ENCODE measurements around the gene ACACB. TPM values are rescaled to one million over a fixed set of nuclear protein-coding genes. Genes with fewer than 3 reads are reported as not detected.

Gene ACACB
- total RNA-seq, 2 experiments from 2014 or later = 9.7 to 12.2 TPM

DNA sequence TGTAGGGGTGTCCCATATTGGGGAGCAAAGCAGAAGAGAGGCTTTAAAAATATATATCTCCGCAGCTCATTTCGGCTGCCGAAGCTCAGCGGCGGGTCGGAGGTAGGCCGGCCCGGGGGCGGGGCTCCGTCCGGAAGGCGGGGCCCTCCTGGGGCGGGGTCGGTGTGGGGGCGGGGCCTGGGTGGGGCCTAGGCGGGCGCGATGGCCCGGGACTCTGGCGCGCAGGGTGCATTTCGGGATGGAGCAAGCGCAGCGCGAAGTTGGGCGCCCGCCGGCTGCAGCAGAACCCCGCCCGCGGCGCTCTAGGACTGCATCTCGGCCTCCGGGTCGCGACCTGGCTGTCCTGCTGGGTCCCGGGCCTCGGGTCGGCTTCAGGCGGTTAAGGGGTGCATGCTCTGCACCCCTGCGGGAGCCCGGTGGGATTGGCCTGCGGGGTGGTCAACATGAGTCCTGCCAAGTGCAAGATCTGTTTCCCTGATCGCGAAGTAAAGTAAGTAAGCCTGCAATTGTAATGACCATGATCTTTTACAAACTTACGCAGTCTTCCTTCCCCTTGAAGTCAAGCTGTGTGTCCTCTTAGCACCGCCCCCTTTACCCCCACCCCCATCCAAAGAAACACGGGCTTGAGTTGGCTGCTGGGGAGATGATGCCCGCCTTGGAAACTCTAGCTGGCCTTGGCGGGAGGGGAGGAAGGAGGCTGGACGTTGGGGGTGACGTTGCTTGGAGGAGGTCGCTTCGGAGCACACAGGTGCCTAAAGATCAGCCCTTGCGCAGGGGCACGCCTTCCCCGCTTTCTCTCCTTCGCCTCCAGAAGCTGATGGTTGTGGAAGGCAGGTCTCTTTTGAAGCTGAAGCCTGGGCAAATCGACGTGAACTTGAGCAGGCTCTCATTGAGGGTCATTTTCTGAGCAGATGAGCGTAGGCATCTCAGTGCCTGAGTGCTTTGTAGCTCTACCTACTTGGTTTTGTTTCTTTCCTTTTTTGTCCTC lies 38.4 kb downstream of the ACACB start:
- POLR2A ChIA-PET = interaction anchor here (0.6 to 1.8 kb wide), 5 partner anchors 12 to 522 kb away, joined by 3 to 7 read pairs (median 3); partner anchors contain the start of genes SELPLG and SSH1
- Mint-ChIP-seq H3K9me3 (no peaks in the 10 kb centered on the region), H3K27ac (peak overlapping the region; percentile 80), H3K27me3 (peaks cover 3% of the 10 kb centered on the region), H3K36me3 (ENCODE audit: low read depth) (no peaks in the 10 kb centered on the region), H3K4me3 (peak overlapping the region; percentile 87), H3K4me1 (peaks cover 18% of the 10 kb centered on the region)
- DNase-seq = peak; percentile 87
- CTCF ChIA-PET = interaction anchor here (0.6 to 1.7 kb wide), 5 partner anchors 10 to 351 kb away, joined by 3 to 5 read pairs (median 4); partner anchors contain the start of gene ALKBH2

DNA sequence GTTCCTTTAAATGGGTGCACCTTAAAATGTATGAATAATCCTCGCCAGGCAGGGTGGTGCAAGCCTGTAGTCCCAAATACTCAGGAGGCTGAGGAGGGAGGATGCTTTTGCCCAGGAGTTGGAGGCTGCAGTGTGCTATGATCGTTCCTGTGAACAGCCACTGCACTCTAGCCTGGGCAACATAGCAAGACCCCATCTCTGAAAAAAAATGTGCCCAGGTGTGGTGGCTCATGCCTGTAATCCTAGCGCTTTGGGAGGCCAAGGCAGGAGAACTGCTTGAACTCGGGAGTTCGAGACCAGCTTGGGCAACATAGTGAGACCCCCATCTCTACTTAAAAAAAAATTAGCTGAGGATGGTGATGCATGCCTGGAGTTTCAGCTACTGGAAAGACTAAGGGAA lies 39.6 kb downstream of the ACACB start:
- Mint-ChIP-seq H3K4me3 (no peak overlapping the region), H3K36me3 (ENCODE audit: low read depth) (no peaks in the 10 kb centered on the region), H3K27ac (no peak overlapping the region), H3K4me1 (peaks cover 18% of the 10 kb centered on the region), H3K9me3 (no peaks in the 10 kb centered on the region), H3K27me3 (peaks cover 3% of the 10 kb centered on the region)
- DNase-seq = no peak
- CTCF ChIA-PET = no interaction called here
- POLR2A ChIA-PET = interaction anchor here (0.5 kb wide), 1 partner anchor 61 kb away, joined by 3 read pairs; no protein-coding TSS in a partner anchor

DNA sequence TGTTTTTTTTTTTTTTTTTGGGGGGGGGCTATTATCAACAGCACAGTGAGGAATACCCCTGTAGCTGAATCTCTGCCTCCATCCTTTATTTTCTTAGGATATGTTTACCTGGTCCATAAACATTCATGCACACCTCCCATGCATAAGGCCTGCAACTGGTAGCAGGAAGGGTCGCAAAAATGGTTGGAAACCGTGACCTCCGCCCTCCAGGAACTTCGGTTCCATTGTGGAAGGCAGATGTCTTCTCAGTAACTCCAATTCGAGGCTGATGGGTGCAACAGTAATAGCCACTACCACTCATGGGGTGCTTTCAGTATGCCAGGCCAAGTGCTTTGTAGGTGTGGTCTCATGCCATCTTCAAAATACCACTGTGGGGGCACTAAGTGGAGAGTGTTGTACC lies 40.2 kb downstream of the ACACB start:
- Mint-ChIP-seq H3K4me3 (no peak overlapping the region), H3K27ac (no peak overlapping the region), H3K27me3 (no peaks in the 10 kb centered on the region), H3K4me1 (peaks cover 18% of the 10 kb centered on the region), H3K36me3 (ENCODE audit: low read depth) (no peaks in the 10 kb centered on the region), H3K9me3 (no peaks in the 10 kb centered on the region)
- no peak for DNase-seq
- POLR2A ChIA-PET = interaction anchor here (0.5 kb wide), 1 partner anchor 61 kb away, joined by 3 read pairs; no protein-coding TSS in a partner anchor
- CTCF ChIA-PET = no interaction called here

DNA sequence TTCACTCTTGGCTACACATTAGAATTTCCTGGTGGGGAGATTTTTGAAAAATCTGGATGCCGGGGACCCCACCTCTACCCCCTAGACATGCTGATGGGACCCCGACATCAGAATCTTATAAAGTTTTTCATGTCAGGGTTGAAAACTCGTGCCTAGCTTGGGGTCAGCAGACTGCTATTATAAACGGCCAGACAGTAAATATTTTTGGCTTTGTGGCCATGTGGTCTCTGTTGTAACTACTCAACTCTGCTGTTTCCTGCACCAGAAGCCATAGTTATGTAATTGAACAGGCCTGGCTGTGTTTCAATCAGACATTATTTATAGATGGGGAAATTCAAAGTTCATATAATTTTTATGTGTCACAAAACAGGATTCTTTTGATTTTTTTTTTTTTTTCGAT lies 41.6 kb downstream of the ACACB start:
- H3K27me3 Mint-ChIP-seq = no peaks in the 10 kb centered on the region
- H3K9me3 Mint-ChIP-seq = no peaks in the 10 kb centered on the region
- no peak overlapping the region for H3K4me3 Mint-ChIP-seq
- no peak overlapping the region for H3K27ac Mint-ChIP-seq
- CTCF ChIA-PET = no interaction called here
- no peaks in the 10 kb centered on the region for H3K36me3 Mint-ChIP-seq (ENCODE audit: low read depth)
- peaks cover 18% of the 10 kb centered on the region for H3K4me1 Mint-ChIP-seq
- DNase-seq = no peak
- POLR2A ChIA-PET = no interaction called here

DNA sequence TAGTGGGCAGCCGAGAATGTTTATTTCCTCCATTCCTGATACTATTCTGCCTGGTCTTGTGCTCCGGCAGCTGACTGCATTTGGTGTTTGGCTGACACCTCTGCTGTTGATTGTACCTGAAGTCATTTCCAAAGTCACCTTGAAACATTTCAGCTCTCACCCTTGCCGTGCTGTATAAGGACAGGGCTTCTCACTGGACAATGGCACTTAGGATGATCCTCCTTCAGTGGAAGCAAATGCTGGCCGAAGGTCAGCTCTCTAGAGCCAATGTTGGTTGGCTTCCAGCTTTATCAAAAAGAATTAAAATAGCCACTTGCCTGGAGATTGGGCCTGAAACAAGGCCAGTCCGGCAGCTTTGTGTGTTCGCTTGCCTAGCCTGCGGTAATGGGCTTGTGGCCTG lies 44.0 kb downstream of the ACACB start:
- Mint-ChIP-seq H3K4me1 (peaks cover 7% of the 10 kb centered on the region), H3K4me3 (no peak overlapping the region), H3K9me3 (no peaks in the 10 kb centered on the region), H3K27me3 (no peaks in the 10 kb centered on the region), H3K36me3 (ENCODE audit: low read depth) (no peaks in the 10 kb centered on the region), H3K27ac (no peak overlapping the region)
- CTCF ChIA-PET = no interaction called here
- POLR2A ChIA-PET = no interaction called here
- DNase-seq = no peak

DNA sequence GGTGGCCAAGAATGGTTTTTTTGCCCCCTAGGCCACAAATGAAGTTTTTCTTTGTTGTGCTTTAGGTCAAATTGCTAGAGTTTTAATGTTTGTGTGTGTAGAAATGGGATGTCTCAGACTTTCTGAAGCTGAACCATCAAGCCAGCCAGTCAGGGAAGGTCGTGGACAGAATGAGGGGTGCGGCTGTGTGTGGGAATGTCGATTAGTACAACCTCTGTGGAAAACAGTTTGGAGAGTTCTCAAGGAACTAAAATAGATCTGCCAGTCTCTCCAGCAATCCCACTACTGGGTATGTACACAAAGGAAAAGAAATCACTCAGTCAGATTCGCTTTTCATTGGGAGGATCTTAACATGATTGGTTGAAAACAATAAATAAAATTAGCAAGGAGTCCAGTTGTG lies 44.5 kb downstream of the ACACB start:
- Mint-ChIP-seq H3K4me3 (no peak overlapping the region), H3K27me3 (no peaks in the 10 kb centered on the region), H3K4me1 (peaks cover 3% of the 10 kb centered on the region), H3K27ac (no peak overlapping the region), H3K36me3 (ENCODE audit: low read depth) (no peaks in the 10 kb centered on the region), H3K9me3 (no peaks in the 10 kb centered on the region)
- ChIA-PET POLR2A (no interaction called here), CTCF (no interaction called here)
- DNase-seq = no peak

DNA sequence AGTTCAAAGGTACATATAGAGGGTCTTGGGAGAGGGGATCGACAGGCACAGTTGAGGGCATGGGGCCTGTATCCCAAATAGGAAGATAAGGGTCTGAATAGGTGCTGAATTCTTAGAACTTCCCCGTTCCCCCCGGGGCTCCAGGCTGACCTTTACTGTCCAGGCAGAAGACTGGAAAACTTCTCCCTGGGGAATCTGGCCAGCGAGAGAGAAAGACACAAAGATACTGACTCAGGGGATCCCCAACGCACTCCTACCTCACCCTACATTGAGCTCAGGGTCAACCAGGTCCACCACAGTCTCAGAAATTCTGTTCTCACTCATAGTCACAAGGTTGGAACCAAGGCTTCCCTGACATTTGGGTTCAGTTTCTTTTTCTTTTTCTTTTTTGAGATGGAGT lies 46.2 kb downstream of the ACACB start:
- POLR2A ChIA-PET = no interaction called here
- CTCF ChIA-PET = no interaction called here
- no peaks in the 10 kb centered on the region for H3K36me3 Mint-ChIP-seq (ENCODE audit: low read depth)
- no peak for DNase-seq
- no peak overlapping the region for H3K4me3 Mint-ChIP-seq
- peaks cover 2% of the 10 kb centered on the region for H3K4me1 Mint-ChIP-seq
- no peaks in the 10 kb centered on the region for H3K9me3 Mint-ChIP-seq
- H3K27me3 Mint-ChIP-seq = no peaks in the 10 kb centered on the region
- no peak overlapping the region for H3K27ac Mint-ChIP-seq

DNA sequence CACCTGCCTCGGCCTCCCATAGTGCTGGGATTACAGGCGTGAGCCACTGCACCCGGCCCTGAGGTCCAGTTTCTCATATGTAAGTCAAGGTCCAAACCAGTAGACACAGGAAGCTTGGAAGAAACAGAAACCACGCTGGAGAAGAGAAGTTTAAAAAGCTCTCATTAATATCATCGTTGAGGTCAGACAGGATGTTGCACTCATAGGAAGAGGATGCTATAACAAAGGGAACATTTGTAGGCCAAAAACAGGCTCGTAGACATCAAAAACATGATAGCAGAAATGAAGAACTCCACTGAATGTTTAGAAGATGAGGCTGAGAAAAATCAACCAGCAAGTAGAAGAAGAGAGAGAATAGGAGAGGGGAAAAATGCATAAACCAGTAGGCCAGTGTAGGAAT lies 46.8 kb downstream of the ACACB start:
- peaks cover 4% of the 10 kb centered on the region for H3K36me3 Mint-ChIP-seq (ENCODE audit: low read depth)
- POLR2A ChIA-PET = no interaction called here
- no peaks in the 10 kb centered on the region for H3K9me3 Mint-ChIP-seq
- no peak overlapping the region for H3K4me3 Mint-ChIP-seq
- no peak overlapping the region for H3K27ac Mint-ChIP-seq
- peaks cover 2% of the 10 kb centered on the region for H3K4me1 Mint-ChIP-seq
- no peak for DNase-seq
- no peaks in the 10 kb centered on the region for H3K27me3 Mint-ChIP-seq
- CTCF ChIA-PET = no interaction called here

DNA sequence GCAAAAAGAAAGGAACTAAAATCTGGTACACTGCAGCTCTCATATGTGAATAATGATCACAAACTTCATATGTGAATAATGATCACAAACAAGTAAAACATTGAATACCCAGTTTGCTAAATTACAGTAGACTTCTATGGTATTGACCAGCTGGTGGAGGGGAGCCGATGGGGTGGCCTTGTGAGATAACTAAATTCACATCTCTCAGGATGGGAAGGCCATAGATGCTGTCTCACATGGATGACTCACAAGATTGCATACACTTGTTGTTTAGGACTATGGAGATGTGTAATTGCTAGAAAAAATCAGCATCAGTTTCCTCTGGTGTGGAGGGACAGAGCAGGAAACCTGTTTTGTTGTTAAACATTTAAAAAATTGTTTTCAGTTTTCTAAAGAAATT lies 49.2 kb downstream of the ACACB start:
- no peak for DNase-seq
- Mint-ChIP-seq H3K27ac (no peak overlapping the region), H3K36me3 (ENCODE audit: low read depth) (peaks cover 12% of the 10 kb centered on the region), H3K4me1 (peaks cover 2% of the 10 kb centered on the region), H3K4me3 (no peak overlapping the region), H3K9me3 (no peaks in the 10 kb centered on the region), H3K27me3 (no peaks in the 10 kb centered on the region)
- ChIA-PET CTCF (no interaction called here), POLR2A (no interaction called here)

DNA sequence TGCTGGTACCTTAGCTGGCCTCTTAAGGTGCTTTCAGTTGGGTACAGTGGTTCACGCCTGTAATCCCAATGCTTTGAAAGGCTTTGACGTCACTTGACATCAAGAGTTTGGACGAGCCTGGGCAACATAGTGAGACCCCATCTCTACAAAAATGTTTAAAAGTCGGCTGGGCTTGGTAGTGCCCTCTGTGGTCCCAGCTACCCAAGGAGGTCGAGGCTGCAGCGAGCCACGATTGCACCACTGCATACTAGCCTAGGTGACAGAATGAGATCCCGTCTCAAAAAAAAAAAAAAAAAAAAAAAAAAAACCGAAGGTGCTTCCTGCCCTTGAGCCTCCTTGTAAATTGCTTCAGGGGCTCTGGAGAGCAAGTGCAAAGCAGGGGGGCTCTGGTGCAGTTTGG lies 50.0 kb downstream of the ACACB start:
- no peaks in the 10 kb centered on the region for H3K9me3 Mint-ChIP-seq
- H3K27ac Mint-ChIP-seq = no peak overlapping the region
- H3K4me3 Mint-ChIP-seq = no peak overlapping the region
- POLR2A ChIA-PET = no interaction called here
- no peaks in the 10 kb centered on the region for H3K27me3 Mint-ChIP-seq
- CTCF ChIA-PET = no interaction called here
- H3K36me3 Mint-ChIP-seq (ENCODE audit: low read depth) = peaks cover 12% of the 10 kb centered on the region
- no peak for DNase-seq
- H3K4me1 Mint-ChIP-seq = peaks cover 2% of the 10 kb centered on the region

DNA sequence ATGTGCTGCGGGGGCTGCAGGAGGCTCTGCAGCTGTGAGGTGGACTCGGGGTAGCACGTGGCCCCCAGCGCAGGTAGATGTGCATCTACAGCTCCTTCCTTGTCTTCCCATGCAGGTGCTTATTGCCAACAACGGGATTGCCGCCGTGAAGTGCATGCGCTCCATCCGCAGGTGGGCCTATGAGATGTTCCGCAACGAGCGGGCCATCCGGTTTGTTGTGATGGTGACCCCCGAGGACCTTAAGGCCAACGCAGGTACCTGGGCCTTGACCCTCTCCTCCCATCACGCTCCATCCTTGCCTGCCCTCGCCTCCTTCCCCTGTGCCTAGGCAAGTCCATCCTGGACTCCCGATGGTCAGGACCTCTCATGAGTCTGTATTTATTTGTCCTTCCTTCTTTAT lies 51.4 kb downstream of the ACACB start:
- peaks cover 24% of the 10 kb centered on the region for H3K36me3 Mint-ChIP-seq (ENCODE audit: low read depth)
- ChIA-PET CTCF (no interaction called here), POLR2A (no interaction called here)
- peaks cover 2% of the 10 kb centered on the region for H3K4me1 Mint-ChIP-seq
- no peak overlapping the region for H3K4me3 Mint-ChIP-seq
- no peak for DNase-seq
- H3K9me3 Mint-ChIP-seq = peaks cover under 1% of the 10 kb centered on the region
- no peak overlapping the region for H3K27ac Mint-ChIP-seq
- H3K27me3 Mint-ChIP-seq = no peaks in the 10 kb centered on the region

DNA sequence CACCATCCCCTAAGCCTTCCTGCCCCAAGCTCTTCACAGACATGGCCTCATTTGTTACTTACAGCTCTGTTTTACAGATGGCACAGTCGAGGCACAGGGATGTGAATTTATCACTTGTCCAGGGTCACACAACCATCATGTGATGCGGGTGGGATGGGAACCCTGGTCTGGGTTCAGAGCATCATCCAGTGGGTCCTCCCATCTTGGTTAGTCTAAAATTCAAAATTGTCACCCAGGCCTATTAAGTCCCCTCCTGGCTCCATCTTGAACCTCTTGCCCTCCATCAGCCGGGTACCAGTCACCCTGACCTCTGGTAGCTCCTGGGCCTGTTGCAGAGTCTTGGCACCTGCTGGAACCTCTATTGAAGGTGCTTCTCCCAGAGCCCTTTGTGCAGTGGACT lies 52.9 kb downstream of the ACACB start:
- Mint-ChIP-seq H3K27me3 (no peaks in the 10 kb centered on the region), H3K4me1 (no peaks in the 10 kb centered on the region), H3K4me3 (no peak overlapping the region), H3K9me3 (peaks cover 2% of the 10 kb centered on the region), H3K36me3 (ENCODE audit: low read depth) (peaks cover 31% of the 10 kb centered on the region), H3K27ac (no peak overlapping the region)
- DNase-seq = no peak
- ChIA-PET CTCF (no interaction called here), POLR2A (no interaction called here)

DNA sequence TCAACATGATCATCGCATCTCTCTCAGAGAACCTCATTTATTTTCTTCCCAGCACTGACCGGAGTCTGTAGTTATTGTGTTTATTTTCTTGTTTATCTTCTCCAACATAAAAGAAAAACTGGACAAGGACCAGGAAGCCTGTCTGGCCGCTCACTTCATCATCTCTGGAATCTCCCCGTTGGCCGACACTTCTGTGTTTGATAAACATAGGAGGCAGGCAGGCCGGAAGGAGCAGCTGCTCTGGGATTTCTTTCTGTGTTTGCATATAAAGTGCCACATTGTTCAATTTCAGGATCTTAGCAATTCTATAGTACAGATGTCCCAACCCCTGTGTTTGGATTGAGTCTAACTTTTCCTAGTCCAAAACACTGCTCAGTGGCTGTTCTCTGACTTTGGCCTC lies 53.3 kb downstream of the ACACB start:
- CTCF ChIA-PET = no interaction called here
- H3K4me3 Mint-ChIP-seq = no peak overlapping the region
- no peaks in the 10 kb centered on the region for H3K27me3 Mint-ChIP-seq
- DNase-seq = no peak
- H3K4me1 Mint-ChIP-seq = no peaks in the 10 kb centered on the region
- POLR2A ChIA-PET = no interaction called here
- no peak overlapping the region for H3K27ac Mint-ChIP-seq
- peaks cover 31% of the 10 kb centered on the region for H3K36me3 Mint-ChIP-seq (ENCODE audit: low read depth)
- H3K9me3 Mint-ChIP-seq = peaks cover 2% of the 10 kb centered on the region

DNA sequence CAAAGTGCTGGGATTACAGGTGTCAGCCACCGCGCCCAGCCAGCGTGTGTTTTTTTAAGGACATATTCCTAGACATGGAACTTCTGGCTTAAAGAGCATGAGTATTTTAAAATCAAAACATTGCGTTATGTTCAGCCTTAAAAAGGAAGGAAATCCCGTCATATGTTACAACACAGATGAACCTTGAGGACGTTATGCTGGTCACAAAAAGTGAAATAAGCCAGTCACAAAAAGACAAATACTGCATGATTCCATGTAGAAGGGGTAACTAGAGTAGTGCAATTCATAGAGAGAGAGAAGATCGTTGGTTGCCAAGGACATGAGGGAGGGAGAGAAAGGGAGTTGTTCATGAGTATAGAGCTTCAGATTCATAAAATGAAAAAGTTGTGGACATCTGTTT lies 53.9 kb downstream of the ACACB start:
- H3K27me3 Mint-ChIP-seq = no peaks in the 10 kb centered on the region
- POLR2A ChIA-PET = no interaction called here
- H3K9me3 Mint-ChIP-seq = peaks cover 2% of the 10 kb centered on the region
- DNase-seq = no peak
- H3K36me3 Mint-ChIP-seq (ENCODE audit: low read depth) = peaks cover 31% of the 10 kb centered on the region
- no peak overlapping the region for H3K4me3 Mint-ChIP-seq
- no peaks in the 10 kb centered on the region for H3K4me1 Mint-ChIP-seq
- no peak overlapping the region for H3K27ac Mint-ChIP-seq
- CTCF ChIA-PET = no interaction called here

Measured in activated CD4-positive, alpha-beta memory T cell treated with anti-CD3 and anti-CD28 coated beads, Interleukin-2, amount 10 ng/mL, durations not matched to agents 7 days and 5 days (primary cell).